Vagina (tissue), 2 donors: ENCODE measurements around the gene ALDH1L1.

Source experiments
- CTCF ChIP-seq, 3 experiments: fragments of 450-650 bp in 2 of 3; fragments of 200-600 bp in 1 of 3; sonication (generic) in 1 of 3; IDR thresholded peaks; one replicate each; pipeline ENCODE4 v1.5.1; 2017 to 2019; ENCODE audit warnings: antibody characterized with exemption in 3 of 3, mild to moderate bottlenecking in 2 of 3, moderate library complexity in 2 of 3
- POLR2A ChIP-seq, 2 donors: fragments of 450-650 bp; IDR thresholded peaks; one replicate each; pipeline ENCODE4 v1.6.1; 2017; ENCODE audit warnings: antibody characterized with exemption in 2 of 2, mild to moderate bottlenecking in 2 of 2, moderate library complexity in 2 of 2

GRCh38 chr3:126105691-126106187 lies 74.6 kb downstream of the ALDH1L1 start:
- TF ChIP-seq CTCF (IDR thresholded peaks at IDR 0.05): no peak
- TF ChIP-seq POLR2A (IDR thresholded peaks at IDR 0.05): no peak
